Neural progenitor cell (in vitro differentiated cells): ENCODE data around the gene AGMO.

Experiments used
- CTCF ChIP-seq: fragments of 200-600 bp; sonication (generic); IDR thresholded peaks from 2 replicates; pipeline ENCODE4 v1.5.1; 2017; ENCODE audit warnings: antibody characterized with exemption, mild to moderate bottlenecking
- EZH2 ChIP-seq: fragments of 200-600 bp; sonication (generic); IDR thresholded peaks from 2 replicates; pipeline ENCODE4 v1.6.1; 2017; ENCODE audit warnings: antibody characterized with exemption, mild to moderate bottlenecking, moderate library complexity
- EZH2phosphoT487 ChIP-seq: fragments of 200-600 bp; sonication (generic); IDR thresholded peaks from 2 replicates; pipeline ENCODE4 v1.6.1; 2017; ENCODE audit warnings: antibody characterized with exemption

GRCh38 chr7:15334536-15335263, 227.1 kb downstream of the AGMO start:
- TF ChIP-seq CTCF (no peak), EZH2 (no peak), EZH2phosphoT487 (no peak)
